PFSK-1 (cell line): ENCODE data around the gene CROCC2.

Source experiments
- FOXP2 ChIP-seq: optimal IDR thresholded peaks from 2 replicates; pipeline ENCODE3; 2011; ENCODE audit warnings: borderline replicate concordance, control low read depth, inconsistent platforms; ENCODE audit not compliant: insufficient read depth; ENCODE audit errors: extremely low read length, extremely low read depth
- POLR2AphosphoS5 ChIP-seq: IDR thresholded peaks from 2 replicates; pipeline ENCODE4 v1.6.1; 2012; ENCODE audit warnings: low read depth, mild to moderate bottlenecking, control low read depth, low read length, moderate library complexity
- SIN3A ChIP-seq: IDR thresholded peaks from 2 replicates; pipeline ENCODE4 v1.6.1; 2012; ENCODE audit warnings: mild to moderate bottlenecking, low read length, moderate library complexity, borderline replicate concordance; ENCODE audit not compliant: insufficient read depth
- TAF1 ChIP-seq: IDR thresholded peaks from 2 replicates; pipeline ENCODE4 v1.6.1; 2012; ENCODE audit warnings: low read length, control low read depth, borderline replicate concordance; ENCODE audit not compliant: insufficient read depth
- TF ChIP-seq, protein P1 (sequence below), 2 experiments: IDR thresholded peaks; 2 replicates each; pipeline versions ENCODE4 v1.6.1 to v1.8.0; 2011 to 2012; ENCODE audit warnings: low read depth in 2 of 2, low read length in 2 of 2, control low read depth in 1 of 2, inconsistent platforms in 1 of 2, mild to moderate bottlenecking in 1 of 2, moderate library complexity in 1 of 2; ENCODE audit not compliant: insufficient read depth in 1 of 2

The CROCC2 gene

DNA sequence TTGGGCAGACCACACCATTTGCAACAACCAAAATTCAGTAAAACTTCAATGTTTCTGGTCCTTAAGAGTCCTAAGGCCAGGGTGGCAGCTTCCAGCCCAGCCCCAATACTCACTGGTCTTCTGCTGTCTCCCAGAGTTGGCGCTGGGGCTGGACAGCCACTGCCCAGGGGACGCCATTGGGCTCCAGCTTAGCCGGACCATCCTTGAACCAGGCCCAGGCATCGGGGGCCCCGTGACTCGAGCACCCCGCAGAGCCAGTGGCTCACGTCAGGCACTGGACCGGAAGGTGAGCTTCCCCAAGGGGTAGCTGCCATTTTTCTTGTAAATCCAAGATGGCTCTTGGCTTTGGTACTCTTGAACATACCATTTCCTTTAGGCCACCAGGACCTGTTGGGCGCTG, 114.1 kb downstream of the CROCC2 start:
- TF ChIP-seq TAF1 = no peak

DNA sequence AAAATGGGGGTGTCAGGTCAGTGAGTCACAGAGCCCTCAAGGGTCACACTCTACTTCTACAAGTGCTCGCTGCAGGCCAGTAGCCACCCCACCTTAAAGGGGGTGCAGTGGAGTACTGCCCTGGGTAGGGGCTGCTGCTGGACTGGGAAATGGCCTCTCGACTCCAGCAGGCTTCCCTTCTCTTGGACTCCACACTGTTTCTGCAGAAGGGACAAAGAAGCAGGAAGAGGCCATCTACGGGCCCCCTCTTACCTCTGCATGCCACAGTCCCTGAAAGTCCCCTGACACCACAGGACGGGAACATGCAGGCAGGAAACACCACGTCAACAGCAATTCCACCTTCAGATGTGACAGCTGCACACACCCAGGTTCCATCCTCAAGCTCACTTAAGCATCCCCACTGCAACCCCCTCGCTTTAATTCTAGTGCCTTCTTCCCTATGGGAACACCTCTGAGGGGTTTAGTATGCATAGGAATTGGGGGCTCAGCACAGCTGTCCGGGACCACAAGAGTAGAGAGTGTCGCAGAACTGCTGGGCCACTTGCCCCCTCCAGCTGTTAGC, 114.6 kb downstream of the CROCC2 start:
- TF ChIP-seq FOXP2 = no peak
- no peak for TF ChIP-seq TAF1
- no peak for TF ChIP-seq POLR2AphosphoS5
- no peak for TF ChIP-seq SIN3A
- TF ChIP-seq, protein P1, sequence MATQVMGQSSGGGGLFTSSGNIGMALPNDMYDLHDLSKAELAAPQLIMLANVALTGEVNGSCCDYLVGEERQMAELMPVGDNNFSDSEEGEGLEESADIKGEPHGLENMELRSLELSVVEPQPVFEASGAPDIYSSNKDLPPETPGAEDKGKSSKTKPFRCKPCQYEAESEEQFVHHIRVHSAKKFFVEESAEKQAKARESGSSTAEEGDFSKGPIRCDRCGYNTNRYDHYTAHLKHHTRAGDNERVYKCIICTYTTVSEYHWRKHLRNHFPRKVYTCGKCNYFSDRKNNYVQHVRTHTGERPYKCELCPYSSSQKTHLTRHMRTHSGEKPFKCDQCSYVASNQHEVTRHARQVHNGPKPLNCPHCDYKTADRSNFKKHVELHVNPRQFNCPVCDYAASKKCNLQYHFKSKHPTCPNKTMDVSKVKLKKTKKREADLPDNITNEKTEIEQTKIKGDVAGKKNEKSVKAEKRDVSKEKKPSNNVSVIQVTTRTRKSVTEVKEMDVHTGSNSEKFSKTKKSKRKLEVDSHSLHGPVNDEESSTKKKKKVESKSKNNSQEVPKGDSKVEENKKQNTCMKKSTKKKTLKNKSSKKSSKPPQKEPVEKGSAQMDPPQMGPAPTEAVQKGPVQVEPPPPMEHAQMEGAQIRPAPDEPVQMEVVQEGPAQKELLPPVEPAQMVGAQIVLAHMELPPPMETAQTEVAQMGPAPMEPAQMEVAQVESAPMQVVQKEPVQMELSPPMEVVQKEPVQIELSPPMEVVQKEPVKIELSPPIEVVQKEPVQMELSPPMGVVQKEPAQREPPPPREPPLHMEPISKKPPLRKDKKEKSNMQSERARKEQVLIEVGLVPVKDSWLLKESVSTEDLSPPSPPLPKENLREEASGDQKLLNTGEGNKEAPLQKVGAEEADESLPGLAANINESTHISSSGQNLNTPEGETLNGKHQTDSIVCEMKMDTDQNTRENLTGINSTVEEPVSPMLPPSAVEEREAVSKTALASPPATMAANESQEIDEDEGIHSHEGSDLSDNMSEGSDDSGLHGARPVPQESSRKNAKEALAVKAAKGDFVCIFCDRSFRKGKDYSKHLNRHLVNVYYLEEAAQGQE (IDR thresholded peaks at IDR 0.05; ENCODE audit: insufficient read depth in 1 of 2, low read depth in 2 of 2, low read length in 2 of 2) = no peak

DNA sequence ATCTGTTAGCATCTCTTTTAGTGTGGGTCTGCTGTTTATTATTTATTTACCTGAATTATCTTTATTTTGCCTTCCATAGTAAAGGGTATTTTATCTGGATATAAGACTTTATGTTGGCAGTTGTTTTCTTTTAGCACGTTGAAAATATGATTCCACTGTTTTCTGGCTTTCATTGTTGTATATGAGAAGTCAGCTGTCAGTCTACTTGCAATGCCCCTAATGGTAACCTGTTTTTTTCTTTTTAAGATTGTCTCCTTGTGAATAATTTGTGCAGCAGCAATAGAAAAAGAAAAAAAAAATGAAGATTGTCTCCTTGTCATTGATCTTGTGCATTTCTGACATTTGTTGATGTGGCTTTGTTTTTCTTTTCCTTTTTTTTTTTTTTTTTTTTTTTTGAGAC, 119.5 kb downstream of the CROCC2 start:
- TF ChIP-seq SIN3A (no peak), TAF1 (no peak), FOXP2 (no peak), POLR2AphosphoS5 (no peak)
- TF ChIP-seq, protein P1 (IDR thresholded peaks at IDR 0.05; ENCODE audit: insufficient read depth in 1 of 2, low read depth in 2 of 2, low read length in 2 of 2) = no peak

DNA sequence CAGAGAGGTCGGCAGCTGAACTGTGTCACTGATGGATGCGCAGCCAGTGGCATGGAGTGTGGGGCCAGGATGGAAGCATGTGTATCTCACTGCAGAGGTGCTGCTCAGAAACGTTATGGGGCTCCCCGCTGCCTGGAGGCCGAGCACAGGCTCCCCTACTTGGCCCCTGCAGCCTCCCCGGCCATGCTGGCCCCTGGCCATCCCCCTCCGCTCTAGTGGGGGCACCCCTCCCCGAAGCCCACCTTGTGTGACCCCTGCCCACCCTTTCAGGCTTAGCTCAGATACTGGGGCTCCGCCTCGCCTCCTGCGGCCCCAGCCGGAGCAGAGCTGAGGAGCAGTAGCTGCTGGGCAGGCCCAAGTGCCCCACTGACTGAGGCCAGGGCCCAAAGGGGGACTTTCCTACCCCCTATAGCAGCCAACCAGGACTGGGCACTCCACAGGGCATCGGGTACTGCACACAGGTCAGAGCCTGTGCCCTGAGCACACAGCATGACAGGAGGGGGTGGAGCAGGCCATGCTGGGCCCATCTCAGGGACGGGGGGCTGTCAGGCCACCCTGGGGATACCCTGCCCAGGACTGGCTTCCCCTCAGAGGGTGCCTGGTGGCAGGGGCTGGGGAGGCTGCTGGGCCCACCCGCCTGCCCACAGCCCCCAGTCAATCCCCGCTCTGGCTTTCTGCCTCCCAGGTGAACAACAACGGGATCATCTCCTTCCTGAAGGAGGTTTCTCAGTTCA, 123.6 kb downstream of the CROCC2 start:
- TF ChIP-seq SIN3A = no peak
- TF ChIP-seq, protein P1 (IDR thresholded peaks at IDR 0.05; ENCODE audit: insufficient read depth in 1 of 2, low read depth in 2 of 2, low read length in 2 of 2) = no peak
- no peak for TF ChIP-seq FOXP2
- no peak for TF ChIP-seq POLR2AphosphoS5
- no peak for TF ChIP-seq TAF1

DNA sequence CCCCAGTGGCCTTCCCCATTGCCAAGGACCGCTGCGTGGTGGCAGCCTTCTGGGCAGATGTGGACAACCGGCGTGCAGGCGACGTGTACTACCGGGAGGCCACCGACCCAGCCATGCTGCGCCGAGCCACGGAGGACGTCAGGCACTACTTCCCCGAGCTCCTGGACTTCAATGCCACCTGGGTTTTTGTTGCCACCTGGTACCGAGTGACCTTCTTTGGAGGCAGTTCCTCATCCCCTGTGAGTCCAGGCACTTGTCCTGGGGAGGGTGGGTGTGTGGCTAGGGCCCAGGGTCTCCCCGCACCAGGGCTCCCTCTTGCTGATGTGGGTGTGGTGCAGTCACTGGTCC, 124.2 kb downstream of the CROCC2 start:
- TF ChIP-seq TAF1 (no peak), FOXP2 (no peak)

DNA sequence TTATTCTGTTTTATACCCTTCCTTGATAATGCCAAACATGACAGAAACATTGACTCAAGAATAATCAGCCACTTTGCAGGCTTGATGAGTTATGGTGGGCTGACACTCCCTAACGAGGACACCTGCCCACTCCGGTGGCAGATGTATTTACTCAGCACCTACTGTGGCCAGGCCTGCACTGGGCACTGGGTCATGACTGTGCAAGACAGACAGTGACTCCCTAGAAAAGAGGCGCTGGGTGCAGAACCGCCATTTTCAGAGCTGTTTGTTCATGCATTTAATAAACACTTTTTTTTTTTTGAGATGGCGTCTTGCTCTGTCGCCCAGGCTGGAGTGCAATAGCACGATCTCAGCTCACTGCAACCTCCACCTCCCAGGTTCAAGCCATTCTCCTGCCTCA, 124.7 kb downstream of the CROCC2 start:
- TF ChIP-seq TAF1 = no peak

DNA sequence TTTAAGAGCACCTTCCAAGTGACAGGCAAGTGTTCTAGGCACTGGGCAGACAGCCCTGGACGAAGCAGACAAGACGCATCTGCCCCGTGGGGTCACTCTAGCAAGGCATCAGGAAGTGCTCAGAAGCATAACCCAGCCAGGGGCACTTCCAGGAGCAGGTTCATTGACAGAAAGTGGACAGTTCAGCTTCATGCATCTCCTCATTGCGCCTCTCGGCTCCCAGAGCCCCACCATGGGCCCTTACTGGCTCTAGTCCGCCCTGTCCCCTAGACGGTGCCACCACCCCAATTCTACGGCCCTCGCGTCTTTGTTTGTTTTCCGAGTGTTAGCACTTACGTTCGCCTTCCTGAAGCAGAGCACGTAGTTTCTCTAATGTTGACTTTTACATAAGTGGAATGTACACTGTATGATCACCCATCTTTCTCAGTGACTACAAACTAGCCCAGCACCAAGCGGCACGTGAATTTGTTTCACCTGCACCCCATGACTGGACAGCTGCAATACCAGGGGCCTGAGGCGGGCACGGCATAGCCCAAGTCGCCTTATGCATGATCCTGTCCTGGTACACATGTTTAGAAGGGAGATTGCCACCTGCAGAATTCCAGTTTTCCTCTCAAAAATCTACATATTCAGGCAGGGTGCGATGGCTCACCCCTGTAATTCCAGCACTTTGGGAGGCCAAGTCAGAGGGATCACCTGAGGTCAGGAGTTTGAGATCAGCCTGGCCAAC, 125.5 kb downstream of the CROCC2 start:
- TF ChIP-seq, protein P1 (IDR thresholded peaks at IDR 0.05; ENCODE audit: insufficient read depth in 1 of 2, low read depth in 2 of 2, low read length in 2 of 2) = no peak
- TF ChIP-seq TAF1 (no peak), POLR2AphosphoS5 (no peak), SIN3A (no peak), FOXP2 (no peak)
